GM19372 (cell line): ENCODE data around the gene ZNF416.

Experiments
- ATAC-seq: cut with Tn5 transposase; IDR thresholded peaks from one replicate; pipeline ENCODE4 v1.9.1; 2021; ENCODE audit warnings: mild to moderate bottlenecking, low read depth, moderate library complexity; ENCODE audit not compliant: unreplicated experiment

The ZNF416 gene

DNA sequence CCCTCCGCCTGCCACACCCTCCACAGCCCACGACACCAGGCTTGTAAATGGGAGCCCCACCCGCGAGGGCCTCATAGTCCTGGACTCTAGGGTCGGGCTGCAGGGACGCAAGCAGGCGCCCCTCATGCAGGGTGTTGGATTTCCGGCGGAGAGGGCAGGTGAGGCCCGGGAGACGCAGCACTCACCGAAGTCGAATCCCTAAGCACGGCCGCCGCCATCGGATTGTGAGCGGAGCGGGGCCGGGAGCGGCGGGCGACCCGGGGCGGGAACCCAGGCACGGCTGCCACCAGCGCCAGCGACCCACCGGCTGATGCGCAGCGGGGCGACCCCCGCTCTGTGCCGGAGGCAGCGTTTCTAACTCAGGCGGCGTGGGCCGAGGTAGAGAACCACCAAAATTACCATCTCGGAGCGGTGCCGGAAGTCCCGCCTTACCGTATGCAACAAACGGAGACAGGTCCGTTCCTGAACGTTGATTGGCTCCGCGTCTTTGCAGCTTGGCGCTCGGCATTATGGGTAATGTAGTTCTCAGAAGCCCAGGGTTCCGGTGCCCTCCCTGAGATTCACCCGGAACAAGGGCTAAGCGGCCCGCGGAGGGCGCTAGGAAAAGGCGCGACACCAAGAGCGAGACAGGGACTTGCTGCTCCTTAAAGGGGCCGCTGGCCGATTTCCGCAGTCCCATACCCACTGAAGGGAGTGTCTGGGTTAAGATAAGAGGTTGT is at the start of gene ZNF416:
ZNF416 (minus strand) TSS at position 425 of the 719 bp plus-strand sequence; CDS start at position 218, 207 bp downstream.
- ATAC-seq: peak; percentile 94

DNA sequence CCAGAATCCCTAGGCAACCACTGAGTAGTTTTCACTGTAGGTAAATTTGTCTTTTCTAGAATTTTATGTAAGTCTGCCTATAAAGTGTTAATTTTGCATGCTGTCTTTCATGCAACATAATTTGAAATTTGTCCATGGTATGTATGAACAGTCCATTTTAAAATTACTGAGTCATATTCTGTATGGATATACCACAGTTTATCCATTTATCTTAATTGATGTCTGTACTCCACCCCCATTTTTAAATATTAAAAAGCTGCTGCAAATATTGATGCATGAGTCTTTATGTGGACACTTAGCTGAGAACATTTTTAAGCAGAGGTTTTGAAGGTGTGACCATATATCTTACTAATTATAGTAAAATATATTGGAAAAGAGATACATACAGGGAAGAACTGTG is 44.4 kb upstream of the ZNF416 start:
- no peak for ATAC-seq

DNA sequence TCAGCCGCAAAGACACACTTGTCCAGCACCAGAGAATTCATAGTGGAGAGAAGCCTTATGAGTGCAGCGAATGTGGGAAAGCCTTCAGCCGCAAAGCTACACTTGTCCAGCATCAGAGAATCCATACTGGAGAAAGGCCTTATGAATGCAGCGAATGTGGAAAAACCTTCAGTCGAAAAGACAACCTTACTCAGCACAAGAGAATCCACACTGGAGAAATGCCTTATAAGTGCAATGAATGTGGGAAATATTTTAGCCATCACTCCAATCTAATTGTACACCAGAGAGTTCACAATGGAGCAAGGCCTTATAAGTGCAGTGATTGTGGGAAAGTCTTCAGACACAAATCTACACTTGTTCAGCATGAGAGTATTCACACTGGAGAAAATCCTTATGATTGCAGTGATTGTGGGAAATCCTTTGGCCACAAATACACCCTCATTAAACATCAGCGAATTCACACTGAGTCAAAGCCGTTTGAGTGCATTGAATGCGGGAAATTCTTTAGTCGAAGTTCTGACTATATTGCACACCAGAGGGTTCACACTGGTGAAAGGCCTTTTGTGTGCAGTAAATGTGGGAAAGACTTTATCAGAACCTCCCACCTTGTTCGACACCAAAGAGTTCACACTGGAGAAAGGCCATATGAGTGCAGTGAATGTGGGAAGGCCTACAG is 42.1 kb upstream of the ZNF416 start:
- ATAC-seq: no peak

DNA sequence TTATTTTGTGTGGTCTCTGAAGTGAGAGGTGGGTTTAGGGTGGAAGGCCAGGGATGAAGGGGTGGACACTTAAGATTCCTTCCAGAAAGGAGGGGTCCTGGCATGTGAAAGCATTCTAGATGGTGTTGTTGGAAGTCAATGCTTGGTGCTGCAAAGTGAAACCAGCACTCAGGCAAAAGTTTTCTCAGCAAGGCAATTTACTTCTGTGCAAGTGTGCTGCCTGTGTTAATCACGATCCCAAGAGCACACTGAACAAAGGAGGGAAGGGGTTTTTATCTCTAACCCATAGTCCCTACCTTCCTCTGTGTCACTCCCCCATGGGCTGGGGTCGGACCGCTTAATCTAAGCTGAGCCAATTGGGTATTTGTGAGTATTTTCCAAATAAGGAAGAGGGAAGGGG is 36.6 kb upstream of the ZNF416 start:
- no peak for ATAC-seq

DNA sequence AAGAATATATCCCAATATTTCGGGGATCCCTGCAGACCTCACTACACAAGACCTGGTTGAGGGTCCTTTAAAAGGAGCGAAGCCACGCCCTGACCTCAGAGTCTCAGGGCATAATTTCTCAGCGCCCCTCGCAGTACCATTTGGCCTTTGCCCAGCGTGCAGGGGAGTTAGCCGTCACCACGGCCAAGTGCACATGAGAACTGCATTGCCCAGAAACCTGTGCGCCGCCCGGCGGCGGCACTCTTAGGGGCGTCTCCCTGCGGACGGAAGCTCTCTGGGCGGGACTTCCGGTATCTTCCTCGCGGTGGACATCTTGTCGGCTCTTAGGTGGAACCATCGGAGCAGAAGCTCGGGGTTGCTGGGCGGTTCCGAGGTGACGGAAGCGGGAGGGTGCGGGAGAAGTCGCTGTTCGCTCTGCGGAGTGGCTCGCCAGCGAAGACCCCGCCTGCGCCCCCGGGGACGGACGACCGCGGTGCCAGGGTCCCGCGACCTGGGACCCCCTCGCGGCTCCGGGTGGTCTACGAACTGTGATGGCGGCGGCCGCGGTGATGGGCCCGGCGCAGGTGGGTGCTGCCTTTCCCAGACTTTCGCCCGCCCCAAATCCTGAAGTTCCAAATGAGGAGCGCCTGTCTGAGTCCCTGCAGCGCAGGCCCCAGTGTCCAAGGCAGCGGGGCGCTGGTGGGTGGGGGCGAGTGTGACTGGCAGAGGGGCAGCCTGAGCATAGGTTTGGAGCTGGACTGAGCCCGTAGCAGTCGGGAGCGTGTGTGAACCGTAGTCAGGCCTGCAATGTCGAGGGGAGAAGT is 35.4 kb upstream of the ZNF416 start, which contains the start of gene ZNF134:
ZNF134 (plus strand) TSS at position 302 of the 803 bp plus-strand sequence. CDS start 5,227 bp downstream, outside the sequence.
- peak; percentile 97 for ATAC-seq

DNA sequence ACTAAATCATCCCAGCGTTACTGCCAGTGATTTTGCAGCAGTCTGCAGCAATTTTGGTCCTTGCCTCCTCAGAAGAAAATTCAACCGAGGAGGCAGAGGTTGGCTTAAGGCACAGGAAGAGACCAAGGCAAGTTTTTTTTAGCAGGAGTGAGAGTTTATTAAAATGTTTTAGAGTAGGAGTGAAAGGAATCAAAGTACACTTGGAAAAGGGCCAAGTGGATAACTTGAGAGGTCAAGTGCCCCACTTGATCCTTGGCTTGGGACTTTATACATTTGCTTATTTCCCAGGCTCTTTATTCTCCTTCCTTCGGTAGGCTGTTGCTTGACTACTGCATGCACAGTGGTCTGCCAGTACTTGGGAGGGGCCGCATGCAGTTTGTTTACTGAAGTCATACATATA is 32.4 kb upstream of the ZNF416 start:
- ATAC-seq: no peak

DNA sequence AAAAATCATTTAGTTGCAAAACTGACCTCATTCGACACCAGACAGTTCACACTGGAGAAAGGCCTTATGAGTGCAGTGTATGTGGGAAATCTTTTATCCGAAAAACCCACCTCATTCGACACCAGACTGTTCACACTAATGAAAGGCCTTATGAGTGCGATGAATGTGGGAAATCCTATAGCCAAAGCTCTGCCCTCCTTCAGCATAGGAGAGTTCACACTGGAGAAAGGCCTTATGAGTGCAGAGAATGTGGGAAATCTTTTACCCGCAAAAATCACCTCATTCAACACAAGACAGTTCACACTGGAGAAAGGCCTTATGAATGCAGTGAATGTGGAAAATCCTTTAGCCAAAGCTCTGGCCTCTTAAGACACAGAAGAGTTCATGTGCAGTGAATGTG is 28.2 kb upstream of the ZNF416 start:
- ATAC-seq: no peak

DNA sequence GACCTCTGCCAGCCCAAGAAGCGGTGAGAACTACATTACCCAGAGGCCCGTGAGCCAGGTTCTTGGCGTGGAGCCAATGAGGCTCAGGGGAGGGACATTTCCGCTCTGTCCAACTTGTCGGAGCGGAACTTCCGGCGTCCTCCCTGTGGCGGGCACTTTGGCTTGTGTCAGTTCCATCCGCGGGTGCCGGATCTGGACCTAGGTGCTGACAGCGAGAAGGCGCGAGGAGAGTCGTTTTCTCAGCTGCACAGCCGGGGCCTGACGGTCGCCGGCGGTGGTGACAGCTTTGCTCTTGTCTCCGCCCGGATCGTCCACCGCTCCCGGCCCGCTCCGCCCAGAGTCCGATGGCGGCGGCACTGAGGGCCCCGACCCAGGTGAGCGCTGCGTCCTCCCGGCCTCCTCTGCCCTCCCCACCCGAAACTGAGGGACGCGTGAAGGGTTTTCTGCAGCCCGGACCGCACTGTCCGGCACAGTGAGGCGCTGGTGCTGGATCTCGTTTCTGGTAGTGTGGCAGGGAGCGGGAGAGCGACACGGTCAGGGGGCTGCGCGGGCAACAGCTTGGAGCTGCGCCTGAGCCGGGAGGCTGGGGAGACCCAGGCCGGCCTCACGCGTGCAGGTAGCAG is 21.2 kb upstream of the ZNF416 start, which contains the start of gene ZNF530:
ZNF530 (plus strand) TSS at position 125 of the 623 bp plus-strand sequence. CDS start 4,461 bp downstream, outside the sequence.
- ATAC-seq: peak; percentile 97

DNA sequence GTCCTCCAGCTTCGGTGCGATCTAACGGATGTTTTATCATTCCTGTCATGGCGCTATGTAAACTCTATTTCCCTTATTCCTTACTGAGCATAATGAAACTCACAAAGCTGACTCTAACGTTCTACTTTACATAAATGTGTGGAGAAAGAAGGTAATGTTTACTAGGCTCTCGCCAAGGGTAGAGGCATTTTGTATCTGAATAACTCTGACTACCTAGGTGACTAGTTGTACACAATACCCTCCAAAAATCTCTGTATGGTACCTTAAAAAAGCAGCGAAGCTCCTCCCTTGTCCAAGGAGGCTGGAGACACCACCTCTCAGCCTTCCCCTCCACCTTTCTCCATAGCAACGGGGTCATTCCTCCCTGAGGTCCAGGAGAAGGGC is 20.7 kb upstream of the ZNF416 start:
- ATAC-seq: no peak

DNA sequence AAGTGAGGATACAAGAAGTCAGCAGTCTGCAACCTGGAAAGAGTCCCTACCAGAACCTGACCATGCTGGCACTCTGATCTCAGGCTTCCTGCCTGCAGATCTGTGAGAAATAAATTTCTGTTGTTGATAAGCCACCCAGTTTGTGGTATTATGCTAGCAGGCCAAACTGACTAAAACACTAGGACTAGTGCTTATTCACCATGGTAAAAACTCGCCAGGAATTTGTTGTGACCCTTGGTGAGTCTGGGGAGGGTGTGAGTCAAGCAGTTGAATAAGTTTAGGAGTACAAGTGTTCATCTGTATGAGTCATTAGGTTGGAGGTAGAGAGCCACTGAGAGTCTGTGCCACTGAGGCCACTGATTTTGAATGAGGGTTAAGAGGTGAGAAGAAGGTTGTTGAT is 8.8 kb upstream of the ZNF416 start:
- no peak for ATAC-seq

DNA sequence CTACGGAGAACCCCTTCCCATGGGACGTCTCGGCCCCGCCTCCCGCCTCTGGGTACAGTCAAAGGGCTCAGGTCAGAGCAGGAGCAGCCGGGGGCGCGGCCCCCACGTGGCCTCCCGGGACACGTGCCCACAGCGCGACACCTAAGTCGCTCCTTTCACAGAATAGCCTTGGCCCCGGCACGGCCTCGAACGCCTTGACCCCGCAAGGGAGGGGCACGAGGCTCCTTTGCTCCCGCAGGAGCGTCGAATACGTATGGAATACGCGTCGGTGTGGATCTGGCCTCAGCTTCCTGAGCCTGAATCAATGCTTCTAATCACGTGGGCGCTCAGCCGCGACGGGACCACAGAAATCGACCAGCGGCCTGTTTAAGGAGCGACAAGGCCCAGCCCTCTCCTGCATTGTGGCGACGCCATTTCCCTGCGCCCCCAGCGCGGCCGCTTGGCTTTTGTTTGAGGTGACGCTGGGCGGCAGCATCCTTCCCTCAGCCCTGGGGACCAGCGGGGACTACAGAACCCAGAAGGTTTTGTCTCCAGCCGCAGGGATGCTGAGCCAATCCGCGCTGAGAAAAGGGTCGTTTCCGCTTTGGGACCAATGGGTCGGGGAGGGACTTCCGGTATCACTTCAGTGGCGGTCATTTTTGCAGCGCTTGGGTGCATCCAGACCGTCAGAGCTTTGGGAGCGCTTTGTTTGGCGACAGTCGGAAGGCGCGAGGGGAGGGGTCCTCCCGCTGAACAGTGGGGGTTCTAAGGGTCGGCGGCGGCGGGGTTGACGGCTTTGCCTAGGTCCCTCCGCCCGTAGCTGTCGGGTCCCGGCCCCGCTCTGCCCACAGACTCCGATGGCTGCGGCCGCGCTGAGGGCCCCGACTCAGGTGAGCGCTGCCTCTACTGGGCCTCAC is 5.1 kb upstream of the ZNF416 start, which contains the start of gene ZIK1:
ZIK1 (plus strand) TSS at position 625 of the 896 bp plus-strand sequence; CDS start at position 837, 212 bp downstream.
- peak; percentile 80 for ATAC-seq

DNA sequence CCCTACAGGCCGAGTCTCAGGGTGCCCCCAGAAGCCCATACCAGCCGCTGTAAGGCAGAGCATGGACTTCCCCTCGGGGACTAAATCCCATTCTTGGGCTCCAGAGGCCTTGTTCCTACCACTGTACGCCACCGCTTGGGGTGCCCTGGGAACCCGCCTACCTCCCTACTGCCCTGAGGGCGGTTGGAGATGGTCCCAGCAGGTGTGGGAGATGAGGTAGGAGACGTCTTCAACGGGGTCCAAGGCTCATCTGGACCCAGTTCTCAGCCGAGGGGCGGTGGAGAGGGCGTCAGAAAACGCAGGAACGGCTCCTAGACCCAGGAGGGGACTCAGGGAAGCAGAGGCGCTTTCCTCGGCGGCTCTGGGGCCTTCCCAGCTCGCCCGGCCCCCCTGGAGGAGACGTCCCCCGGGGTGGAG is 4.4 kb upstream of the ZNF416 start:
- no peak for ATAC-seq

DNA sequence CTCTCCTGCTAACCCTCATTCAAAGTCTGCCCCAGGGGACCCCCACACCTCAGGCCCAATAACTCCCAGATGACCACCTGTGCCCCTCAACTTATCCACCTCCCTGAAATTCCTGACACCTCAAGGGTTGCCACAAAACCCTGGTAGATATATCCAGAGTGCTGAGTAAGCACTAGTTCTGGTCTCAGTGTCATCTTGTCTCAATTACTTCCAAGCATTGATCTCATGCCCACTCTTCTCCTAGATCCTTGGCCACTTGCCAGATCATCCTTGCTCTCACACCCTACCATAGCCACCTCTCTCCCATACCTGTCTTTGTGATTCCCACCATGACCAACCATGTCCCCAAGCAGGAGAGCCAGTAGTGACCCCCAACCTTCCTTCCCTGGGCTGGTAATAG is 2.0 kb downstream of the ZNF416 start:
- ATAC-seq: no peak

DNA sequence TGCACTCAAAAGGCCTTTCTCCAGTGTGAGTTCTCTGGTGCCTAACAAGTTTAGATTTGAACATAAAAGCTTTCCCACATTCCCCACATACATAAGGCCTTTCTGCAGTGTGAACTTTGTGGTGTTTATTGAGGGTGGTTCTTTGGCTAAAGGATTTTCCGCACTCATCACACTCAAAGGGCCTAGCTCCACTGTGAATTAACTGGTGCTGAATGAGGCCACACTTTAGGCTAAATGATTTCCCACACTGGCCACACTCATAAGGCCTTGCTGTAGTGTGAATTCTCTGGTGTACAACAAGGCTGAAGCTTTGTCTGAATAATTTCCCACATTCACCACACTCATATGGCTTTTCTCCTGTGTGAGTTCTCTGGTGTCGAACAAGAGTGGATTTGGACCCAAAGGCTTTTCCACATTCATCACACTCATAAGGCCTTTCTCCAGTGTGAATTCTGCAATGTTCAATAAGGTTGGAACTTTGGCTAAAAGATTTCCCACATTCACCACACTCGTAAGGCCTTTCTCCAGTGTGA is 6.2 kb downstream of the ZNF416 start:
- ATAC-seq: no peak

DNA sequence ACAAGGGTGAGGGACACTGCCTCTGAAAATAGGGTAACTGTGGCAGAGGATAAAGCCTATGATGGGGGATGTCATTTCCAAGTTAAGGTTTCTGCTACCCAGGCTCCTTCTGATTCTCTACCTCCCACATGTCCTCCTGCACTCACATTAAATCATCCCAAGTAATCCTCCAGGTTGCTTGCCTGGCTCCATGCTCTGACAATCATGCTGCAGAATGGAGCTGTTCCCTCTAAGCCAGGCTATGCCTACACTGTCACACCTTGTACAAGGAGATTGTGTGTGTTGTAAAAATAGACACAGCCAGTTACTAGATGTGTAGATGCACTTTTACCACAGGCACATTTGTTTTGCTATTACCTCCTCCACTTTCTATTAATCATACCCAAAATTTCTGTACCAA is 8.0 kb downstream of the ZNF416 start:
- ATAC-seq: no peak

DNA sequence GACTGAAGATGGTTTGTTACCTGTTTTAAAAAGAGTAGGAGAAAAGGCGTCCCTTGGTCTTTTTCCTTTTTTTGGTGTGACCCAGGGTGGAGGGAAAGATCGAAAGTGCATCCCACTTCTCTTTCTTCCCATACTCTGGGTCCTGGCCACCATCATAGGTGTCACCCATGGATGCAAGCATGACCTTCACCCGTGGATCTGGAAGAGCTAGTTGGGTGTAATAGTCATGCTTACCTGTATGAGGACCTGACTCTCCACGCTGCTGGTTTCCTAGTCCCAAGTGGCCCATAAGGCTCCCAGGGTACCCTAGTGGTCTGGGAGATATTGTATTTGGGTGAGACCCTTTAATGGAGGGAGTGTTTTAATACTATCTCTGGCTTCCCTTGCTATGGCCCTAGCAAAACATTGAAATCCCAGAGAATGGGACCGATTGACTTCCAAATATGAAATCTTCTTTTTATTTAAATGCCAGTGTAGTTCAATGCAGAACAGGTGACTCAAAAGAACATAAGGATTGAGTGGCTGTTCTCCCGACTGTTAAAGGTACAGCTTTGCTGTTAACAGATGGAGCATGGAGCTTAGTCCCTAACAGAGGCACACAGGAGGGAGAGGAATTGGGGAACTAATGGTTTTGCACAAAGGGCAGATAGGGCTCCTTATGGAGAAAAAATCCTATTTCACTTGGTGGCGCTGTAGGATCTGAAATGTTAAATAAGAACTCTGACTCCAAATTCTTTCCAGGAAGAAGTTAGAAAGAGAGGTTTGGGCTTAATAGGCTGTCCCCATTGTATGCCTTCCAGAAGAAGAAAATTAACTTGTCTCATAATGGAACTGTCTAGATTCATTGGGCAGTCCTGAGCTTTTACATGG is 12.1 kb downstream of the ZNF416 start:
- no peak for ATAC-seq

DNA sequence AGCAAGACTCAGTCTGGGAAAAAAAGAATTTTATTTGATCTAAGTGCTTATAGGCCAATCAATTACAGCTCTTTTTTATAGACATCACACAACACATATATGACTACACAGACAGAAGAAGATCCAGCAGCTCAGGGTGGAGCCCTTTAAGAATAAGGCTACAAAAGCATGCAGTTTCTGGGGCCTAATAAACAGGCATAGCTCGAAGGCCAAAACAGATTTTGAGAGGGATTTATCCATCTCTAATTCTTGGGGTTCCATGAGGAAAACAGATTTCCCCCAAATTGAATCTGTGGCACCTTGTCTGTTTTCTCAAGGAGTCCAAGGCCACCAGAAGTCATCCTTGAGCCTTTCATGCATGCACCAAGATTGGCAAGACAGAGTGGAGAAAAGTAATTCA is 15.2 kb downstream of the ZNF416 start:
- ATAC-seq: no peak

DNA sequence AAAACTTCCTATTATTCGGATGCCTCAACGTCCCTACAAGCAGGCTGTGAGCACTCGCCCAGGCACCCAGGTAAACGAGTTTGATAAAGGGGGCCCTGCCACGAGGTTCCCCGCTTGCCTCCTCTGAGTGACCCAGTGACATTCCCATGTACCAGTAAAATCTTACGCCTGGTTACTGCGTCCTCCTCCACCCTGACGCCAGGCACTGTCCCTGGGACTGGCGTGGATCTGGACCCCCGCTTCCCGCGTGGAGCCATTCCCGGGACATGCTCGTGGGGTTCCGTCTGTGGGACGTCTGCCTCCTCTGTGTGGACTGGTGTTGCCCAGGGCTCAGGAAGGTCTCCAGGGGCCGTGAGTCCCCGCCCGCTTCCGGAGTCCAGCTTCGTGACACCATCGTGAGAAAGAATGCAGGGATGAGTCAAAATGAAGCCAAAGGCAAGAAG is 18.6 kb downstream of the ZNF416 start:
- no peak for ATAC-seq
